K562 (cell line): ENCODE measurements around the gene GLIPR2. TPM values are rescaled to one million over a fixed set of nuclear protein-coding genes. Genes with fewer than 3 reads are reported as not detected.

Experiments
- ATAC-seq: fragments of 200-7000 bp; cut with Tn5 transposase; 3 replicates; pipeline ENCODE4 v1.9.1; 2020; ENCODE audit warnings: moderate library complexity
- BruUV-seq: library from RNA; stranded (reverse); fragments of 400-500 nt; replicated peaks from 2 replicates; lab custom pipeline; 2021; lab: Mats Ljungman, UMichigan
- CTCF ChIA-PET: fragments of 300-600 bp; formaldehyde crosslinking; extraction: SDS; loops from one replicate; lab custom pipeline; 2021; ENCODE audit warnings: low intra/inter-chr PET ratio; lab: Yijun Ruan, JAX
- POLR2A ChIA-PET: fragments of 300-600, 350-650 bp; sonication (Branson Sonifier 250); formaldehyde crosslinking; extraction: SDS; loops from one replicate; lab custom pipeline; 2021; ENCODE audit warnings: antibody characterized with exemption, inconsistent platforms; lab: Yijun Ruan, JAX
- DNase-seq, 4 experiments: peaks; one replicate each; pipeline versions ENCODE4 v3.0.0 to v3.0.0-alpha.2; 2011 to 2018; ENCODE audit warnings: low spot score in 3 of 4, mixed read lengths in 3 of 4; ENCODE audit errors: extremely low read depth in 1 of 4
- FAIRE-seq: peaks from 2 replicates; lab custom pipeline; 2011; peaks lifted over from hg19 to GRCh38; lab: Jason Lieb, UNC
- H2AFZ ChIP-seq: 2 replicates; pipeline ENCODE4 v1.6.0; 2011; ENCODE audit warnings: low read depth, low read length, control low read depth, inconsistent platforms
- H3K27ac ChIP-seq: fragments of 200-600 bp; 3 replicates; pipeline ENCODE4 v1.8.0; 2011; ENCODE audit warnings: low read depth, mild to moderate bottlenecking, control low read depth, inconsistent platforms, low read length, moderate library complexity, mixed read lengths; ENCODE audit errors: extremely low read depth
- H3K27me3 ChIP-seq, 2 experiments: fragments of 300-600 bp in 1 of 2; 2 replicates in 1 of 2; 3 replicates in 1 of 2; pipeline versions ENCODE4 v1.6.0 to v1.8.0; 2011; ENCODE audit warnings: inconsistent platforms in 2 of 2, low read length in 2 of 2, mild to moderate bottlenecking in 1 of 2, mixed read lengths in 1 of 2, moderate library complexity in 1 of 2; ENCODE audit not compliant: control insufficient read depth in 2 of 2, insufficient read depth in 2 of 2
- H3K36me3 ChIP-seq: fragments of 300-600 bp; 3 replicates; pipeline ENCODE4 v1.8.0; 2011; ENCODE audit warnings: mild to moderate bottlenecking, low read length, inconsistent platforms; ENCODE audit not compliant: control insufficient read depth, insufficient read depth
- H3K4me1 ChIP-seq, 2 experiments: fragments of 200-600 bp in 1 of 2; replicated peaks in 1 of 2; 2 replicates in 1 of 2; 3 replicates in 1 of 2; pipeline versions ENCODE4 v1.5.1 to v1.8.0; 2011; ENCODE audit warnings: inconsistent platforms in 2 of 2, low read length in 2 of 2, mild to moderate bottlenecking in 1 of 2, mixed read lengths in 1 of 2, moderate library complexity in 1 of 2; ENCODE audit not compliant: control insufficient read depth in 2 of 2, insufficient read depth in 2 of 2
- H3K4me2 ChIP-seq: 2 replicates; pipeline ENCODE4 v1.6.1; 2011; ENCODE audit warnings: low read length, control low read depth, inconsistent platforms, mixed read lengths; ENCODE audit not compliant: insufficient read depth
- H3K4me3 ChIP-seq: fragments of 200-600 bp; sonication (generic), shearing (Covaris generic); 2 replicates; pipeline ENCODE4 v1.5.1; 2016; ENCODE audit warnings: control low read depth, inconsistent platforms
- H3K79me2 ChIP-seq: fragments of 200-600 bp; 3 replicates; pipeline ENCODE4 v1.8.0; 2011; ENCODE audit warnings: low read length, inconsistent platforms; ENCODE audit not compliant: control insufficient read depth, insufficient read depth
- H3K9ac ChIP-seq, 2 experiments: 2 replicates each; pipeline versions ENCODE4 v1.6.0 to v1.6.1; 2011; ENCODE audit warnings: low read depth in 2 of 2, low read length in 2 of 2, control low read depth in 1 of 2, inconsistent platforms in 1 of 2, mild to moderate bottlenecking in 1 of 2, mixed read lengths in 1 of 2; ENCODE audit not compliant: insufficient read depth in 1 of 2
- H3K9me1 ChIP-seq: one replicate; pipeline ENCODE4 v1.6.0; 2011; ENCODE audit warnings: inconsistent platforms, mild to moderate bottlenecking, low read length, moderate library complexity; ENCODE audit not compliant: control insufficient read depth, insufficient read depth
- H3K9me3 ChIP-seq: replicated peaks from 2 replicates; pipeline ENCODE4 v1.5.1; 2011; ENCODE audit warnings: low read depth, low read length, inconsistent platforms; ENCODE audit not compliant: control insufficient read depth, insufficient read depth
- H4K20me1 ChIP-seq: replicated peaks from 2 replicates; pipeline ENCODE4 v1.6.1; 2011; ENCODE audit warnings: low read length, inconsistent platforms, mixed read lengths; ENCODE audit not compliant: control insufficient read depth, insufficient read depth
- PHB2 ChIP-seq: fragments of 450-650 bp; IDR thresholded peaks from 2 replicates; pipeline ENCODE4 v1.6.1; 2017; ENCODE audit warnings: low read depth
- SMARCE1 ChIP-seq: fragments of 450-650 bp; IDR thresholded peaks from 2 replicates; pipeline ENCODE4 v1.7.1; 2016; ENCODE audit warnings: mild to moderate bottlenecking
- ZKSCAN3 ChIP-seq: fragments of 250-450 bp; sonication (Bioruptor Pico); IDR thresholded peaks from 2 replicates; pipeline ENCODE4 v1.4.0; 2020
- WGBS: fragments of 100-300 bp; shearing (Covaris generic); methylation state at CpG from one replicate; pipeline ENCODE4 v1.1.6; 2016; ENCODE audit warnings: low coverage, mixed read lengths; ENCODE audit not compliant: insufficient coverage; ENCODE audit errors: missing lambda C conversion rate; 5-methylcytosine and 5-hydroxymethylcytosine counted together
- in situ Hi-C: fragments of 300-500 bp; cut with MboI; formaldehyde crosslinking; loops from 4 replicates; pipeline ENCODE4 v1.15.0; 2018; ENCODE audit warnings: inconsistent platforms, mixed read lengths
- intact Hi-C: fragments of 100-400 bp; cut with micrococcal nuclease; formaldehyde crosslinking; loops from 2 replicates; pipeline ENCODE4 v1.14.2; 2022
- polyA plus RNA-seq, 8 experiments: library from polyadenylated mRNA; depleted of rRNA in 4 of 8; stranded (reverse) in 5 of 8; unstranded in 3 of 8; fragments of >200 nt; fragmentation: Nextera tagmentation in 2 of 8; fragmentation: Illumina TruSeq in 1 of 8; extraction: Ambion mirVana in 2 of 8; extraction: Trizol in 1 of 8; gene quantifications; 2 replicates each; pipeline versions ENCODE4 v1.2.1 to v1.2.3, GENCODE V29; 2011 to 2014; ENCODE audit warnings: inconsistent platforms in 1 of 8, missing spikeins in 1 of 8
- total RNA-seq, 7 experiments: library from RNA; depleted of rRNA in 6 of 7; stranded (reverse); fragments of >200 nt in 6 of 7; fragmentation: Illumina TruSeq in 2 of 7; extraction: Trizol in 2 of 7; gene quantifications; 2 replicates each; pipeline versions ENCODE4 v1.2.1 to v1.2.3, GENCODE V29; 2011 to 2021; ENCODE audit warnings: low replicate concordance in 1 of 7
- TF ChIP-seq, protein P1 (sequence below): sonication (generic); formaldehyde crosslinking; IDR thresholded peaks from 2 replicates; pipeline ENCODE4 v1.8.0; 2022; ENCODE audit warnings: mild to moderate bottlenecking, missing genetic modification reagents

The GLIPR2 gene
- total and polyA plus RNA-seq, 9 of the 15 experiments (the other 6 are each of a cell fraction or from before 2014, with no cell fraction given), result 1.4 to 8.8 (median 2.9) TPM

DNA sequence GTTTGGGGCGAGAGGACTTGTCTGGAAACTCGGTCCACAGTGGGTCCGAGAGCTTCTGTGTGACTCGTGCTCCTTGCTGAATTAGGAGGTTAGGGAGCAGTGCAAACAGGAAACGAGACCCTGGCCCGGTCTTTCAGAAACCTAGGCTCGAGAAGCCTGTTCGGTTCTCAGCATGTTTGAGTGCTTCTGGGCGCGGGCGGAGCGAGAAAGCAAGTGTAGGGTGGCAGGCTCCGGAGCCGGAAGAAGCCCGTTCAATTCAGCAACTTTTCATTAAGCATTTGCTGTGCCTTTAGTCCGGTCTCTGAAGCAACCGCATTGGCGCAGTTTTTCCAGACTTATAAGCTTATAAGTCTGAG lies 54.7 kb downstream of the GLIPR2 start:
- H3K4me3 ChIP-seq, result peak overlapping the region; percentile 97
- no peaks in the 10 kb centered on the region for H3K9me1 ChIP-seq
- CTCF ChIA-PET, result interaction anchor here (0.7 kb wide), 1 partner anchor 146 kb away, joined by 3 read pairs; no protein-coding TSS in a partner anchor
- 0% methylated on average over 14 of the region's 18 CpGs for WGBS
- DNase-seq, result peak in 1 of 4 experiments; percentile 20
- no peaks in the 10 kb centered on the region for H3K9me3 ChIP-seq
- H3K4me2 ChIP-seq, result peak overlapping the region; percentile 87
- intact Hi-C loops (no loop called here), in situ Hi-C loops (no loop called here)
- peak overlapping the region; percentile 88 for H2AFZ ChIP-seq
- no peak for FAIRE-seq
- peaks cover 28% of the 10 kb centered on the region for H4K20me1 ChIP-seq
- peak overlapping the region; percentile 96 to 100 for H3K9ac ChIP-seq
- H3K4me1 ChIP-seq, result peaks cover 3 to 12% of the 10 kb centered on the region in 2 experiments; a peak in 4 of 5 replicates
- no peaks in the 10 kb centered on the region for H3K27me3 ChIP-seq
- peak overlapping the region; percentile 93 for H3K27ac ChIP-seq
- ATAC-seq, result peak; percentile 9
- no TSS peak for BruUV-seq
- POLR2A ChIA-PET, result interaction anchor here (0.7 to 2.8 kb wide), 8 partner anchors 10 to 25 kb away, joined by 3 to 13 read pairs (median 4); no protein-coding TSS in a partner anchor
- peaks cover 26% of the 10 kb centered on the region; the same call in 2 of the 3 replicates for H3K36me3 ChIP-seq
- TF ChIP-seq PHB2, result no peak
- TF ChIP-seq, protein P1, sequence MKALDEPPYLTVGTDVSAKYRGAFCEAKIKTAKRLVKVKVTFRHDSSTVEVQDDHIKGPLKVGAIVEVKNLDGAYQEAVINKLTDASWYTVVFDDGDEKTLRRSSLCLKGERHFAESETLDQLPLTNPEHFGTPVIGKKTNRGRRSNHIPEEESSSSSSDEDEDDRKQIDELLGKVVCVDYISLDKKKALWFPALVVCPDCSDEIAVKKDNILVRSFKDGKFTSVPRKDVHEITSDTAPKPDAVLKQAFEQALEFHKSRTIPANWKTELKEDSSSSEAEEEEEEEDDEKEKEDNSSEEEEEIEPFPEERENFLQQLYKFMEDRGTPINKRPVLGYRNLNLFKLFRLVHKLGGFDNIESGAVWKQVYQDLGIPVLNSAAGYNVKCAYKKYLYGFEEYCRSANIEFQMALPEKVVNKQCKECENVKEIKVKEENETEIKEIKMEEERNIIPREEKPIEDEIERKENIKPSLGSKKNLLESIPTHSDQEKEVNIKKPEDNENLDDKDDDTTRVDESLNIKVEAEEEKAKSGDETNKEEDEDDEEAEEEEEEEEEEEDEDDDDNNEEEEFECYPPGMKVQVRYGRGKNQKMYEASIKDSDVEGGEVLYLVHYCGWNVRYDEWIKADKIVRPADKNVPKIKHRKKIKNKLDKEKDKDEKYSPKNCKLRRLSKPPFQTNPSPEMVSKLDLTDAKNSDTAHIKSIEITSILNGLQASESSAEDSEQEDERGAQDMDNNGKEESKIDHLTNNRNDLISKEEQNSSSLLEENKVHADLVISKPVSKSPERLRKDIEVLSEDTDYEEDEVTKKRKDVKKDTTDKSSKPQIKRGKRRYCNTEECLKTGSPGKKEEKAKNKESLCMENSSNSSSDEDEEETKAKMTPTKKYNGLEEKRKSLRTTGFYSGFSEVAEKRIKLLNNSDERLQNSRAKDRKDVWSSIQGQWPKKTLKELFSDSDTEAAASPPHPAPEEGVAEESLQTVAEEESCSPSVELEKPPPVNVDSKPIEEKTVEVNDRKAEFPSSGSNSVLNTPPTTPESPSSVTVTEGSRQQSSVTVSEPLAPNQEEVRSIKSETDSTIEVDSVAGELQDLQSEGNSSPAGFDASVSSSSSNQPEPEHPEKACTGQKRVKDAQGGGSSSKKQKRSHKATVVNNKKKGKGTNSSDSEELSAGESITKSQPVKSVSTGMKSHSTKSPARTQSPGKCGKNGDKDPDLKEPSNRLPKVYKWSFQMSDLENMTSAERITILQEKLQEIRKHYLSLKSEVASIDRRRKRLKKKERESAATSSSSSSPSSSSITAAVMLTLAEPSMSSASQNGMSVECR (CRISPR knock-in tag), result peak; percentile 68; the same call in 1 of the 2 replicates
- TF ChIP-seq SMARCE1, result no peak
- TF ChIP-seq ZKSCAN3 (CRISPR knock-in tag), result no peak
- H3K79me2 ChIP-seq, result peaks cover 48% of the 10 kb centered on the region
